Measurements from ENCODE around the gene UNC5C.

The UNC5C gene

GRCh38 chr4:95532305-95532704 lies 16.5 kb downstream of the UNC5C start:
- Histone ChIP-seq H3K4me3 (ENCODE audit: low read depth, low read length, poor library complexity, severe bottlenecking) (no peak overlapping the region), H4K20me1 (ENCODE audit: insufficient read depth, low read length) (no peaks in the 10 kb centered on the region), H3K27ac (ENCODE audit: low read depth, low read length, poor library complexity, severe bottlenecking) (no peak overlapping the region), H2AFZ (ENCODE audit: low read length) (no peak overlapping the region), H3K9ac (ENCODE audit: low read length) (no peak overlapping the region), H3K9me2 (ENCODE audit: low read depth, low read length) (no peaks in the 10 kb centered on the region), H3K27me3 (ENCODE audit: insufficient read depth, low read length) (no peaks in the 10 kb centered on the region), H3K4me2 (ENCODE audit: low read length) (no peak overlapping the region), H3K79me2 (ENCODE audit: insufficient read depth, low read length) (no peaks in the 10 kb centered on the region), H3F3A (ENCODE audit: insufficient read depth, low read length) (no peaks in the 10 kb centered on the region), H3K9me3 (ENCODE audit: low read length) (no peaks in the 10 kb centered on the region), H3K36me3 (ENCODE audit: insufficient read depth, low read length) (no peaks in the 10 kb centered on the region), H3K4me1 (ENCODE audit: insufficient read depth, low read length, severe bottlenecking) (no peaks in the 10 kb centered on the region)
- TF ChIP-seq EZH2 (IDR thresholded peaks at IDR 0.05; ENCODE audit: borderline replicate concordance, low read length) (no peak), CTCF (IDR thresholded peaks at IDR 0.05; ENCODE audit: low read length) (no peak)

GRCh38 chr4:95531141-95531540 lies 17.6 kb downstream of the UNC5C start:
- H3K9me3 ChIP-seq (ENCODE audit: low read length): no peaks in the 10 kb centered on the region
- H3K9ac ChIP-seq (ENCODE audit: low read length): no peak overlapping the region
- no peaks in the 10 kb centered on the region for H3F3A ChIP-seq (ENCODE audit: insufficient read depth, low read length)
- H3K4me2 ChIP-seq (ENCODE audit: low read length): no peak overlapping the region
- H3K9me2 ChIP-seq (ENCODE audit: low read depth, low read length): no peaks in the 10 kb centered on the region
- no peak overlapping the region for H3K4me3 ChIP-seq (ENCODE audit: low read depth, low read length, poor library complexity, severe bottlenecking)
- H3K79me2 ChIP-seq (ENCODE audit: insufficient read depth, low read length): no peaks in the 10 kb centered on the region
- H3K27ac ChIP-seq (ENCODE audit: low read depth, low read length, poor library complexity, severe bottlenecking): no peak overlapping the region
- no peaks in the 10 kb centered on the region for H4K20me1 ChIP-seq (ENCODE audit: insufficient read depth, low read length)
- H2AFZ ChIP-seq (ENCODE audit: low read length): no peak overlapping the region
- no peaks in the 10 kb centered on the region for H3K36me3 ChIP-seq (ENCODE audit: insufficient read depth, low read length)
- no peaks in the 10 kb centered on the region for H3K27me3 ChIP-seq (ENCODE audit: insufficient read depth, low read length)
- H3K4me1 ChIP-seq (ENCODE audit: insufficient read depth, low read length, severe bottlenecking): no peaks in the 10 kb centered on the region
- TF ChIP-seq CTCF (IDR thresholded peaks at IDR 0.05; ENCODE audit: low read length): no peak
- TF ChIP-seq EZH2 (IDR thresholded peaks at IDR 0.05; ENCODE audit: borderline replicate concordance, low read length): no peak

DNA sequence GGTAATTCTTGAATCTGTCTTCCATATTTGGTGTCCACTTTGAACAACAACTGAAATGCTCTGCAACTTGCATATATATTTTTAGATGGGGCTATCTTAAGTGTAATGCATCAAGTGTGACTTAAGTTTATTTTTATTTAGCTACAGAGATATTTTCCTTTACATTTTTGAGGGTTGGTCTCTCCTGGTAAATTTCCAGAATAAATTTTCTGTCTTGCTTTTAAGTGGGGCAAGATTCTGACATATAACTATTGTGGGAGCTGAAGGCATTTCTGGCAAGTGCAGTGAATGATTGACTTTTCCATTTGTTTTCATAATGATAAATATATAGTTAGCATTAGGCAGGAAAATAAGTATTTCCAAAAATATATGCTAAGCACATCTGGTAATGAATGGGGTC lies 18.8 kb downstream of the UNC5C start:
- Histone ChIP-seq H4K20me1 (ENCODE audit: insufficient read depth, low read length) (no peaks in the 10 kb centered on the region), H3K27me3 (ENCODE audit: insufficient read depth, low read length) (no peaks in the 10 kb centered on the region), H3K36me3 (ENCODE audit: insufficient read depth, low read length) (no peaks in the 10 kb centered on the region), H3K9me3 (ENCODE audit: low read length) (no peaks in the 10 kb centered on the region), H3K4me3 (ENCODE audit: low read depth, low read length, poor library complexity, severe bottlenecking) (no peak overlapping the region), H3F3A (ENCODE audit: insufficient read depth, low read length) (no peaks in the 10 kb centered on the region), H2AFZ (ENCODE audit: low read length) (no peak overlapping the region), H3K4me1 (ENCODE audit: insufficient read depth, low read length, severe bottlenecking) (no peaks in the 10 kb centered on the region), H3K79me2 (ENCODE audit: insufficient read depth, low read length) (no peaks in the 10 kb centered on the region), H3K4me2 (ENCODE audit: low read length) (no peak overlapping the region), H3K9me2 (ENCODE audit: low read depth, low read length) (no peaks in the 10 kb centered on the region), H3K9ac (ENCODE audit: low read length) (no peak overlapping the region), H3K27ac (ENCODE audit: low read depth, low read length, poor library complexity, severe bottlenecking) (no peak overlapping the region)
- TF ChIP-seq CTCF (IDR thresholded peaks at IDR 0.05; ENCODE audit: low read length) (no peak), EZH2 (IDR thresholded peaks at IDR 0.05; ENCODE audit: borderline replicate concordance, low read length) (no peak)
